OCI-LY1 (cell line): Measurements from ENCODE around the gene CMC2.

Source experiments
- EZH2 ChIP-seq: fragments of 200-600 bp; sonication (generic), shearing (Covaris generic); IDR thresholded peaks from 2 replicates; pipeline ENCODE4 v1.8.0; 2017; ENCODE audit warnings: borderline replicate concordance, mixed run types, mild to moderate bottlenecking, antibody characterized with exemption, low read length, moderate library complexity, mixed read lengths
- TF ChIP-seq, protein P1 (sequence below): fragments of 200-600 bp; sonication (generic), shearing (Covaris generic); IDR thresholded peaks from 2 replicates; pipeline ENCODE4 v1.5.1; 2017; ENCODE audit warnings: mild to moderate bottlenecking, antibody characterized with exemption, low read length, moderate library complexity, mixed read lengths

DNA sequence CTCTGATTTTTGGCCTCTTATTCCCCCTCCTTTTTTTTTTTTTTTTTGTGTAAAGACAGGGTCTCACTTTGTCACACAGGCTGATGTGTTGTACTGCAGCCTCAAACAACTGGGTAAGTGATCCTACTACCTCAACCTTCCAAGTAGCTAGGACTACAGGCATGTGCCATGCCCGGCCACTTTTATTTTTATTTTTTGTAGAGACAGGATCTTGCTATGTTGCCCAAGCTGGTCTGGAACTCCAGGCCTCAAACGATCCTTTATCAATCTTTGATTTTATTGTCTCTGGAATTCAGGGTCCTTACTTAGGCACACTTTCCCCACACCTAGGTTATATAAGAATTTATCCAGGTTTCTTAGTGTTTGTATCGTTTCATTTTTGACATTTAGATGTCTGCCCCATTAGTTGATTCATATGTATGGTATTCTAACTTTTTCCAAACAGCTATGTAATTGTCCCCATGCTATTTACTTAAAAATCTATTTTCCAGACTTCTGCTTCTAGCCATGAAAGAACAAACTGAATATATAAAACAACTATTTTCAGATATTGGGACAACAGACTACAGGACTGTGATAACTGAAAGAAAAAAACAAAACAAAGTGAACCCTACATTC lies 13.9 kb downstream of the CMC2 start:
- TF ChIP-seq, protein P1, sequence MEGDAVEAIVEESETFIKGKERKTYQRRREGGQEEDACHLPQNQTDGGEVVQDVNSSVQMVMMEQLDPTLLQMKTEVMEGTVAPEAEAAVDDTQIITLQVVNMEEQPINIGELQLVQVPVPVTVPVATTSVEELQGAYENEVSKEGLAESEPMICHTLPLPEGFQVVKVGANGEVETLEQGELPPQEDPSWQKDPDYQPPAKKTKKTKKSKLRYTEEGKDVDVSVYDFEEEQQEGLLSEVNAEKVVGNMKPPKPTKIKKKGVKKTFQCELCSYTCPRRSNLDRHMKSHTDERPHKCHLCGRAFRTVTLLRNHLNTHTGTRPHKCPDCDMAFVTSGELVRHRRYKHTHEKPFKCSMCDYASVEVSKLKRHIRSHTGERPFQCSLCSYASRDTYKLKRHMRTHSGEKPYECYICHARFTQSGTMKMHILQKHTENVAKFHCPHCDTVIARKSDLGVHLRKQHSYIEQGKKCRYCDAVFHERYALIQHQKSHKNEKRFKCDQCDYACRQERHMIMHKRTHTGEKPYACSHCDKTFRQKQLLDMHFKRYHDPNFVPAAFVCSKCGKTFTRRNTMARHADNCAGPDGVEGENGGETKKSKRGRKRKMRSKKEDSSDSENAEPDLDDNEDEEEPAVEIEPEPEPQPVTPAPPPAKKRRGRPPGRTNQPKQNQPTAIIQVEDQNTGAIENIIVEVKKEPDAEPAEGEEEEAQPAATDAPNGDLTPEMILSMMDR, result no peak
- no peak for TF ChIP-seq EZH2
